H1 (cell line): Measurements from ENCODE around the gene NAGLU. TPM values are rescaled to one million over a fixed set of nuclear protein-coding genes. Genes with fewer than 3 reads are reported as not detected.

Source experiments
- CTCF ChIA-PET: fragments of 300-600 bp; sonication (Branson Sonifier 250); formaldehyde crosslinking; loops from one replicate; lab custom pipeline; 2021; ENCODE audit not compliant: partially characterized antibody; lab: Charles Lee
- POLR2A ChIA-PET: fragments of 300-600 bp; sonication (Branson Sonifier 250); formaldehyde crosslinking; loops from one replicate; lab custom pipeline; 2021; ENCODE audit warnings: inconsistent platforms; ENCODE audit not compliant: partially characterized antibody; lab: Charles Lee
- DNase-seq, 2 experiments: peaks; one replicate each; pipeline versions ENCODE4 v3.0.0 to v3.0.0-alpha.2; 2010 to 2022; ENCODE audit warnings: low spot score in 2 of 2, low read depth in 1 of 2, mixed read lengths in 1 of 2
- FAIRE-seq: peaks from 2 replicates; lab custom pipeline; 2011; peaks lifted over from hg19 to GRCh38; lab: Jason Lieb, UNC
- H2AFZ ChIP-seq: 2 replicates; pipeline ENCODE4 v1.8.1; 2012; ENCODE audit warnings: low read length, inconsistent platforms
- H2AK5ac ChIP-seq: 2 replicates; pipeline ENCODE4 v1.6.1; 2013; ENCODE audit warnings: low read depth, low read length
- H2BK120ac ChIP-seq: replicated peaks from 2 replicates; pipeline ENCODE3; 2013; ENCODE audit warnings: low read depth, low read length, inconsistent platforms
- H2BK12ac ChIP-seq: 2 replicates; pipeline ENCODE4 v1.6.1; 2013; ENCODE audit warnings: low read depth, low read length
- H2BK15ac ChIP-seq: 2 replicates; pipeline ENCODE4 v1.6.1; 2013; ENCODE audit warnings: low read length
- H2BK20ac ChIP-seq: 2 replicates; pipeline ENCODE4 v1.6.1; 2013; ENCODE audit warnings: low read length
- H2BK5ac ChIP-seq: 2 replicates; pipeline ENCODE4 v1.6.1; 2013; ENCODE audit warnings: low read depth, low read length
- H3K14ac ChIP-seq: 2 replicates; pipeline ENCODE4 v1.6.1; 2013; ENCODE audit warnings: inconsistent platforms; ENCODE audit not compliant: insufficient read length
- H3K18ac ChIP-seq: 2 replicates; pipeline ENCODE4 v1.6.1; 2013; ENCODE audit warnings: low read length; ENCODE audit errors: extremely low read depth
- H3K23ac ChIP-seq: 2 replicates; pipeline ENCODE4 v1.6.1; 2013; ENCODE audit warnings: inconsistent platforms; ENCODE audit not compliant: insufficient read length
- H3K23me2 ChIP-seq: 2 replicates; pipeline ENCODE4 v1.6.1; 2013; ENCODE audit warnings: low read depth, low read length
- H3K27ac ChIP-seq: 2 replicates; pipeline ENCODE4 v1.6.1; 2011; ENCODE audit warnings: low read depth, low read length, inconsistent platforms
- H3K27me3 ChIP-seq, 4 experiments: replicated peaks in 1 of 4; 1 replicate in 1 of 4; 2 replicates in 3 of 4; pipeline versions ENCODE4 v1.6.1 to v1.8.1; 2011 to 2013; ENCODE audit warnings: low read length in 3 of 4, mild to moderate bottlenecking in 3 of 4, inconsistent platforms in 2 of 4, mixed read lengths in 2 of 4, moderate library complexity in 1 of 4; ENCODE audit not compliant: control insufficient read depth in 3 of 4, insufficient read depth in 3 of 4; ENCODE audit errors: extremely low read depth in 1 of 4
- H3K36me3 ChIP-seq, 4 experiments: 2 replicates each; pipeline versions ENCODE4 v1.6.1 to v1.8.1; 2011 to 2013; ENCODE audit warnings: mild to moderate bottlenecking in 4 of 4, low read length in 3 of 4, moderate library complexity in 2 of 4, control low read depth in 1 of 4, inconsistent platforms in 1 of 4; ENCODE audit not compliant: insufficient read depth in 4 of 4, control insufficient read depth in 2 of 4
- H3K4ac ChIP-seq: replicated peaks from 2 replicates; pipeline ENCODE3; 2013; ENCODE audit warnings: low read length, low read depth, mixed read lengths, inconsistent platforms; ENCODE audit not compliant: insufficient read length
- H3K4me1 ChIP-seq, 4 experiments: replicated peaks in 1 of 4; 1 replicate in 1 of 4; 2 replicates in 3 of 4; pipeline versions ENCODE4 v1.6.1 to v1.8.1; 2011 to 2013; ENCODE audit warnings: low read length in 3 of 4, inconsistent platforms in 2 of 4, mixed read lengths in 1 of 4; ENCODE audit not compliant: insufficient read depth in 4 of 4, control insufficient read depth in 3 of 4
- H3K4me2 ChIP-seq, 2 experiments: 2 replicates each; pipeline versions ENCODE4 v1.6.1 to v1.8.1; 2011 to 2013; ENCODE audit warnings: low read depth in 2 of 2, low read length in 2 of 2, control low read depth in 1 of 2, inconsistent platforms in 1 of 2, mild to moderate bottlenecking in 1 of 2; ENCODE audit not compliant: insufficient read depth in 1 of 2
- H3K4me3 ChIP-seq, 4 experiments: fragments of 200-600, 300-600 bp in 1 of 4; sonication (generic), shearing (Covaris generic), sonication (Bioruptor Twin) in 1 of 4; 2 replicates each; pipeline versions ENCODE4 v1.5.1 to v1.8.1; 2011 to 2016; ENCODE audit warnings: low read length in 4 of 4, low read depth in 3 of 4, control low read depth in 2 of 4, inconsistent platforms in 2 of 4, mild to moderate bottlenecking in 2 of 4, mixed read lengths in 1 of 4, moderate library complexity in 1 of 4; ENCODE audit not compliant: insufficient read depth in 2 of 4; ENCODE audit errors: extremely low read depth in 1 of 4
- H3K56ac ChIP-seq: replicated peaks from 2 replicates; pipeline ENCODE3; 2013; ENCODE audit warnings: low read depth, mild to moderate bottlenecking, mixed read lengths, low read length, inconsistent platforms; ENCODE audit not compliant: insufficient read length
- H3K79me1 ChIP-seq: 2 replicates; pipeline ENCODE4 v1.6.1; 2013; ENCODE audit warnings: low read depth, low read length, control low read depth
- H3K79me2 ChIP-seq, 2 experiments: 2 replicates each; pipeline versions ENCODE4 v1.6.1 to v1.8.1; 2012 to 2013; ENCODE audit warnings: low read length in 2 of 2, mild to moderate bottlenecking in 2 of 2, inconsistent platforms in 1 of 2; ENCODE audit not compliant: insufficient read depth in 2 of 2, control insufficient read depth in 1 of 2
- H3K9ac ChIP-seq, 4 experiments: replicated peaks in 1 of 4; 1 replicate in 1 of 4; 2 replicates in 3 of 4; pipeline versions ENCODE4 v1.6.1 to v1.8.1; 2011 to 2013; ENCODE audit warnings: low read depth in 3 of 4, low read length in 3 of 4, control low read depth in 2 of 4, mild to moderate bottlenecking in 2 of 4, moderate library complexity in 2 of 4, inconsistent platforms in 1 of 4; ENCODE audit errors: extremely low read depth in 1 of 4
- H3K9me3 ChIP-seq, 2 experiments: 2 replicates each; pipeline versions ENCODE4 v1.6.1 to v1.8.1; 2012 to 2013; ENCODE audit warnings: mild to moderate bottlenecking in 2 of 2, moderate library complexity in 2 of 2, control low read depth in 1 of 2, inconsistent platforms in 1 of 2, low read depth in 1 of 2, low read length in 1 of 2, mixed read lengths in 1 of 2; ENCODE audit not compliant: insufficient read depth in 2 of 2
- H4K20me1 ChIP-seq, 2 experiments: replicated peaks in 1 of 2; 2 replicates each; pipeline versions ENCODE3 to v1.8.1; 2011 to 2013; ENCODE audit warnings: inconsistent platforms in 2 of 2, low read length in 2 of 2, mild to moderate bottlenecking in 1 of 2; ENCODE audit not compliant: insufficient read depth in 2 of 2, control insufficient read depth in 1 of 2
- H4K5ac ChIP-seq: 2 replicates; pipeline ENCODE4 v1.6.1; 2013; ENCODE audit warnings: low read length, low read depth, mixed read lengths, inconsistent platforms; ENCODE audit not compliant: insufficient read length
- H4K8ac ChIP-seq: 2 replicates; pipeline ENCODE4 v1.8.0; 2013; ENCODE audit warnings: mild to moderate bottlenecking, moderate library complexity, low read length, inconsistent platforms; ENCODE audit not compliant: insufficient read depth; ENCODE audit errors: extremely low read depth
- H4K91ac ChIP-seq: replicated peaks from 2 replicates; pipeline ENCODE3; 2013; ENCODE audit warnings: low read length, mixed read lengths, inconsistent platforms; ENCODE audit not compliant: insufficient read length
- ASH2L ChIP-seq: fragments of 200-600, 300-600 bp; sonication (generic); IDR thresholded peaks from one replicate; pipeline ENCODE4 v1.7.1; 2017; ENCODE audit warnings: low read length
- CHD1 ChIP-seq: IDR thresholded peaks from 2 replicates; pipeline ENCODE4 v1.6.1; 2012; ENCODE audit warnings: low read depth, low read length, improper control_type of control experiment
- CHD2 ChIP-seq: IDR thresholded peaks from 2 replicates; pipeline ENCODE4 v1.6.1; 2012; ENCODE audit warnings: low read length, improper control_type of control experiment
- FOSL1 ChIP-seq: IDR thresholded peaks from 2 replicates; pipeline ENCODE4 v1.6.1; 2011; ENCODE audit warnings: mild to moderate bottlenecking, low read depth, low read length, moderate library complexity; ENCODE audit not compliant: insufficient read depth
- GABPA ChIP-seq: IDR thresholded peaks from 2 replicates; pipeline ENCODE4 v1.6.1; 2011; ENCODE audit warnings: mild to moderate bottlenecking, low read length, moderate library complexity, borderline replicate concordance; ENCODE audit not compliant: insufficient read depth
- GTF2F1 ChIP-seq: IDR thresholded peaks from 2 replicates; pipeline ENCODE4 v1.6.1; 2012; ENCODE audit warnings: low read depth, low read length, improper control_type of control experiment, borderline replicate concordance
- KDM4A ChIP-seq: IDR thresholded peaks from one replicate; pipeline ENCODE4 v1.7.1; 2012; ENCODE audit warnings: low read depth, mild to moderate bottlenecking, moderate library complexity, low read length, inconsistent platforms; ENCODE audit not compliant: severe bottlenecking
- SP2 ChIP-seq: IDR thresholded peaks from 2 replicates; pipeline ENCODE4 v1.6.1; 2012; ENCODE audit warnings: mild to moderate bottlenecking, low read length, inconsistent platforms
- TAF7 ChIP-seq: optimal IDR thresholded peaks from 2 replicates; pipeline ENCODE3; 2011; ENCODE audit warnings: low read depth, mild to moderate bottlenecking, inconsistent platforms, low read length, moderate library complexity, borderline replicate concordance
- TBP ChIP-seq: IDR thresholded peaks from 2 replicates; pipeline ENCODE4 v1.6.1; 2011; ENCODE audit warnings: low read depth, low read length, improper control_type of control experiment
- YY1 ChIP-seq: IDR thresholded peaks from 2 replicates; pipeline ENCODE4 v1.6.1; 2011; ENCODE audit warnings: low read depth, mild to moderate bottlenecking, low read length
- WGBS, 2 experiments: shearing (Covaris generic) in 1 of 2; methylation state at CpG; one replicate each; pipeline versions ENCODE4 v1.1.6 to v1.1.7; 2013 to 2015; ENCODE audit warnings: low lambda C conversion rate in 2 of 2, mixed read lengths in 2 of 2, inconsistent platforms in 1 of 2, low coverage in 1 of 2, missing lambda C conversion rate in 1 of 2; ENCODE audit not compliant: insufficient replicate concordance in 2 of 2, insufficient coverage in 1 of 2, insufficient read length in 1 of 2; ENCODE audit errors: extremely low coverage in 1 of 2, missing lambda C conversion rate in 1 of 2; 5-methylcytosine and 5-hydroxymethylcytosine counted together
- long read RNA-seq, 2 experiments: library from RNA in 1 of 2; library from capped mRNA in 1 of 2; stranded (forward); transcript quantifications; one replicate each; pipeline ENCODE4 v2.0.0, GENCODE V29; 2021; ENCODE audit warnings: inconsistent platforms in 1 of 2
- polyA minus RNA-seq, 3 experiments: library from RNA; depleted of rRNA, polyadenylated mRNA; stranded (reverse); fragments of >200 nt; gene quantifications; 1 replicate in 2 of 3; 2 replicates in 1 of 3; pipeline ENCODE4 v1.2.3, GENCODE V29; 2011
- polyA plus RNA-seq, 7 experiments: library from polyadenylated mRNA; depleted of rRNA in 3 of 7; stranded (reverse) in 5 of 7; unstranded in 2 of 7; fragments of >200 nt in 5 of 7; fragments of 200-250 nt in 2 of 7; gene quantifications; 1 replicate in 5 of 7; 2 replicates in 1 of 7; 4 replicates in 1 of 7; pipeline versions ENCODE4 v1.2.1 to v1.2.3, GENCODE V29; 2011 to 2013; ENCODE audit warnings: missing spikeins in 2 of 7, mixed read lengths in 2 of 7
- total RNA-seq: library from RNA; stranded (reverse); fragmentation: NEBNext Ultra II Directional; extraction: Animal tissue kit (Norgen Biotek cat#: 25700); gene quantifications from 2 replicates; pipeline ENCODE4 v1.2.1, GENCODE V29; 2021

Gene NAGLU
- total RNA-seq (19.4 and 21.3 TPM in 2 replicates), polyA plus RNA-seq (2011; rRNA removed) (21.6 and 34.5 TPM in 2 replicates), polyA minus RNA-seq (2011; rRNA and poly(A)+ RNA removed) (10.9 and 12.6 TPM in 2 replicates)
- polyA plus RNA-seq (2011; cell fraction: cytosol; rRNA removed): 29.6 TPM
- polyA plus RNA-seq (2011; cell fraction: nucleus; rRNA removed): 75.7 TPM
- polyA plus RNA-seq (2012, experiment 1 of 2): 18.1 to 23.6 TPM (median 22.0 TPM) in 4 replicates
- 21.0 TPM for polyA plus RNA-seq (2012, experiment 2 of 2)
- polyA plus RNA-seq (2013, experiment 1 of 2): 26.7 TPM
- polyA plus RNA-seq (2013, experiment 2 of 2): 22.1 TPM
- 18.3 TPM for polyA minus RNA-seq (2011; cell fraction: cytosol; rRNA and poly(A)+ RNA removed)
- 27.9 TPM for polyA minus RNA-seq (2011; cell fraction: nucleus; rRNA and poly(A)+ RNA removed)
- long read RNA-seq, experiment 1, partial matches to known transcripts: 2 of 10 reads
- long read RNA-seq, experiment 1, other reads (novel, unspliced or antisense): 4 of 10 reads
- long read RNA-seq, experiment 2: 0 reads

DNA sequence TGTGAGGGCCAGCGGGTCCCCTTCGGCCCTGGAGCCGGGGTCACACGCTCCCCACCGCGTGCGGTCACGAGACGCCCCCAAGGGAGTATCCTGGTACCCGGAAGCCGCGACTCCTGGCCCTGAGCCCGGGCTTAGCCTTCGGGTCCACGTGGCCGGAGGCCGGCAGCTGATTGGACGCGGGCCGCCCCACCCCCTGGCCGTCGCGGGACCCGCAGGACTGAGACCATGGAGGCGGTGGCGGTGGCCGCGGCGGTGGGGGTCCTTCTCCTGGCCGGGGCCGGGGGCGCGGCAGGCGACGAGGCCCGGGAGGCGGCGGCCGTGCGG, at the start of gene NAGLU:
NAGLU (plus strand) TSS at position 194 of the 324 bp plus-strand sequence; CDS start at position 226, 32 bp downstream.
- CTCF ChIA-PET: interaction anchor here (1.0 to 5.1 kb wide), 5 partner anchors 9 to 19 kb away, joined by 4 to 28 read pairs (median 10); no protein-coding TSS in a partner anchor
- H3K14ac ChIP-seq: no peak within 1 kb of the TSS
- no peak for TF ChIP-seq GTF2F1
- no peak for TF ChIP-seq FOSL1
- TF ChIP-seq CHD2: no peak
- no peak for TF ChIP-seq GABPA
- TF ChIP-seq KDM4A: peak; percentile 54
- TF ChIP-seq ASH2L: peak; percentile 9
- TF ChIP-seq CHD1: no peak
- peak; percentile 20; the same call in 1 of the 2 replicates for TF ChIP-seq TBP
- no peak for TF ChIP-seq SP2
- peak; percentile 16 for TF ChIP-seq TAF7
- no peak for TF ChIP-seq YY1

More for the DNA sequence above, at the start of gene NAGLU:
- H4K20me1 ChIP-seq: peaks cover 1 to 2% of the 10 kb centered on the region in 2 experiments
- H2BK5ac ChIP-seq: peak within 1 kb of the TSS; percentile 93
- no peaks in the 10 kb centered on the region for H3K79me2 ChIP-seq
- H3K27me3 ChIP-seq: peaks cover 0 to 6% (median 0%) of the 10 kb centered on the region in 4 experiments; a peak in 2 of 7 replicates
- DNase-seq (peak in 1 of 2 experiments; percentile 93), FAIRE-seq (no peak)
- peak within 1 kb of the TSS; percentile 75; the same call in 1 of the 2 replicates for H2BK15ac ChIP-seq
- H3K23ac ChIP-seq: no peak within 1 kb of the TSS
- peak within 1 kb of the TSS; percentile 95 for H4K8ac ChIP-seq
- H2BK12ac ChIP-seq: peak within 1 kb of the TSS; percentile 96; the same call in 1 of the 2 replicates
- H3K18ac ChIP-seq: peak within 1 kb of the TSS; percentile 96
- peak within 1 kb of the TSS; percentile 50 to 72 (median 62) for H3K4me3 ChIP-seq
- peak within 1 kb of the TSS; percentile 80; the same call in 1 of the 2 replicates for H2BK20ac ChIP-seq
- no peaks in the 10 kb centered on the region for H3K9me3 ChIP-seq
- peaks cover 0 to 15% (median 13%) of the 10 kb centered on the region in 4 experiments; a peak in 6 of 7 replicates for H3K4me1 ChIP-seq
- H4K5ac ChIP-seq: peak within 1 kb of the TSS; percentile 70
- peak within 1 kb of the TSS; percentile 56 for H2BK120ac ChIP-seq
- peak within 1 kb of the TSS; percentile 94 to 95 for H3K4me2 ChIP-seq
- H3K79me1 ChIP-seq: no peaks in the 10 kb centered on the region; the same call in 1 of the 2 replicates
- 0 out of 2 replicates have a peak within 1 kb of the TSS, but pooled peaks have one; percentile 3 for H2AFZ ChIP-seq
- peak within 1 kb of the TSS; percentile 45 for H4K91ac ChIP-seq
- H3K56ac ChIP-seq: peak within 1 kb of the TSS; percentile 34
- H3K27ac ChIP-seq: peak within 1 kb of the TSS; percentile 66
- H2AK5ac ChIP-seq: peak within 1 kb of the TSS; percentile 70; the same call in 1 of the 2 replicates
- peak within 1 kb of the TSS; percentile 97 for H3K4ac ChIP-seq
- peak within 1 kb of the TSS; percentile 56 to 88 (median 66) for H3K9ac ChIP-seq
- H3K23me2 ChIP-seq: peaks cover 9% of the 10 kb centered on the region
- WGBS, 2 experiments: 3% methylated on average over 29 of the region's 40 CpGs; no CpG with 5 or more reads in 1 of the 2 experiments
- POLR2A ChIA-PET: interaction anchor here (0.8 to 4.3 kb wide), 12 partner anchors 9 to 263 kb away, joined by 3 to 43 read pairs (median 4); partner anchors contain the start of genes CAVIN1, CNTD1, COA3 and COASY
- H3K36me3 ChIP-seq: peaks cover 0 to 6% (median 2%) of the 10 kb centered on the region in 4 experiments; a peak in 2 of 8 replicates
